Peyer's patch (tissue), 4 donors: ENCODE results near the gene SMAD4.

ENCODE experiments used
- CTCF ChIP-seq, 6 experiments: fragments of 450-650 bp in 4 of 6; fragments of 200-600 bp in 2 of 6; sonication (generic) in 1 of 6; IDR thresholded peaks; one replicate each; pipeline ENCODE4 v1.5.1; 2017 to 2019; ENCODE audit warnings: antibody characterized with exemption in 6 of 6, mild to moderate bottlenecking in 3 of 6, moderate library complexity in 1 of 6
- POLR2A ChIP-seq, 2 donors: fragments of 450-650 bp; IDR thresholded peaks; one replicate each; pipeline ENCODE4 v1.5.1; 2017; ENCODE audit warnings: antibody characterized with exemption in 2 of 2, mild to moderate bottlenecking in 2 of 2, moderate library complexity in 2 of 2

GRCh38 chr18:51010218-51010617, 19.8 kb upstream of the SMAD4 start:
- TF ChIP-seq CTCF (IDR thresholded peaks at IDR 0.05) = no peak
- no peak for TF ChIP-seq POLR2A (IDR thresholded peaks at IDR 0.05)
